SHP77 treated with DMSO at 0.1 percent for 48 hours (cell line): ENCODE measurements around the gene SPCS1.

Source experiments
- DNase-seq: peaks from one replicate; lab custom pipeline; 2025; lab: John Stamatoyannopoulos, UW

SPCS1 gene

DNA sequence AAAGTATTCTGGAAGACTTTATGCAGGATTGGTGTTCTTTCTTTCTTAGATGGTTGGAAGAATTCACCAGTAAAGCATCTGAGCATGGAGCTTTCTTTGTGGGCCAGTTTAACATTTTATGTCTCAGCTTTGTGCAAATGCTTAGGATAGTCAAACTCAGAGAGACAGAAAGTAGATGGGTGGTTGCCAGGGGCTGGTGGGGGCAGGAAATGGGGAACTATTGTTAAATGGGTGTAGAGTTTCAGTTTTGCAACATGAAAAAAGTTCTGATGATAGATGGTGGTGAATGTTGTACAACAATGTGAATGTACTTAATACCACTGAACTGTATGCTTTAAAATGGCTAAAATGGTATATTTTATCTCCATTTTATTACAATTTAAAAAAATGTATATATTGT, 24.8 kb downstream of the SPCS1 start:
- DNase-seq = no peak

DNA sequence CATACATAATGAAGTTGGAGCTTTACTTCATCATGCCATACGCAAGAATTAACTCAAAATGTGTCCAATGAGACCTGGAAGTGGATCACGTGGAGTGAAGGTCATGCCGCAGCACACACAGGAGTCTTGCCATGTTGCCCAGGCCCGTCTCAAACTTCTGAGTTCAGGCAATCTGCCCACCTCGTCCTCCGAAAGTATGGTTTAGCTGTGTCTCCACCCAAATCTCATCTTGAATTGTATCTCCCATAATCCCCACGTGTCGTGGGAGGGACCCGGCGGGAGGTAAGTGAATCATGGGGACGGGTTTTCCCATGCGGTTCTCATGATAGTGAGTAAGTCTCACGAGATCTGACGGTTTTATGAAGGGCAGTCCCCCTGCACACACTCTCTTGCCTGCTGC, 25.7 kb downstream of the SPCS1 start:
- no peak for DNase-seq

- no peak for DNase-seq
Measured at GRCh38 chr3:52733256-52733891, 27.5 kb downstream of the SPCS1 start.

GRCh38 chr3:52739730-52740129, 33.8 kb downstream of the SPCS1 start:
- no peak for DNase-seq

- DNase-seq = no peak
Measured at GRCh38 chr3:52742418-52743041, 36.6 kb downstream of the SPCS1 start.

- no peak for DNase-seq
Measured at GRCh38 chr3:52743152-52743551, 37.2 kb downstream of the SPCS1 start.

DNA sequence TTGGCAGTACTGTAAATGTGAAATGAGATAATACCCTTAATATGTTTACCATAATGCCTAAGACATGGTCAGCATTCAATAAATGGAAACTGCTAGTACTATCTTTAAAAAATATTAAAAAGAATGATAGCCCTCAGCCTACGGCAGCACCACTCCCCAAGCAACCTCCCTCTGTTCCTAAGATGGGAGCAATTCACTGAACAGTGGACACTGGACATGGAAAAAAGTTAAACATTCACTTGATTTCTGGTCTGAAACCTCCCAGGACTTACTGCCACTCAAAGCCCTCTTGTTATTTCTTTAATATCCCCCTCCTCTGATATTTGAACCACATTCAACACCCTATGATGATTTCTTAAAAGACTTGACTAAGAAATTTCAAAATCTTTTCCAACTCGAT, 37.8 kb downstream of the SPCS1 start:
- no peak for DNase-seq

GRCh38 chr3:52752045-52752660, 46.2 kb downstream of the SPCS1 start:
- no peak for DNase-seq

DNA sequence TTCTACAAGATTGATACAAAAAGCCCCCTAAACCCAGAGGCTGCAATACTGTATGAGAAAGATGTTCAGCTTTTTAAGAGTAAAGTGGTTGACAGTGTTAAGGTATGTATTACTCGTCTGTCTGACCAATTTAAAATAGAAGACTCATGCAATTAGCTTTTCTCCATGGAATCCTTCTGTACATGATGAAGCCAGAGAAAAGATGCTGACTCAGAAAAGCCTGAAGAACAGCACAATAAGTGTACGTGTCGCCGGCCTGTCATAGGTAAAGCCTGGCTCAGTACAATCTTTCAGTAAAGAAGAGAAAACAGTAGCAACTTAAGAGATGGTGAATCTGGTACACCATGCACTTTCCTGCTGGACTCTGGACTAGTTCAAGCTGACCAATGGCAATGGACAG, 48.5 kb downstream of the SPCS1 start:
- DNase-seq = no peak

DNA sequence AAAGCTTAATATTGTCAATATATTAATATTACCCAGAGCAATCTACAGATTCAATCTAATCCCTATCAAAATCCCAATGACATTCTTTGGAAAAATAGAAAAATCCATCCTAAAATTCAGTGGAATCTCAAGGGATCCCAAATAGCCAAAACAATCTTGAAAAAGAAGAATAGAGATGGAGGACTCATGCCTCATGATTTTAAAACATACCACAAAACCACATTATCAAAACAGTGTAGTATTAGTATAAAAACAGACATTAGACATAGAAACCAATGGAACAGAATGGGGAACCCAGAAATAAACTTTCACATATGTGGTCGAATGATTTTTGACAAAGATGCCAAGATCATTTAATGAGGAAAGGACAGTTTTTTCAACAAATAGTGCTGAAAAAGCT, 50.2 kb downstream of the SPCS1 start:
- no peak for DNase-seq
